ENCODE data around the gene LMBR1.

DNA sequence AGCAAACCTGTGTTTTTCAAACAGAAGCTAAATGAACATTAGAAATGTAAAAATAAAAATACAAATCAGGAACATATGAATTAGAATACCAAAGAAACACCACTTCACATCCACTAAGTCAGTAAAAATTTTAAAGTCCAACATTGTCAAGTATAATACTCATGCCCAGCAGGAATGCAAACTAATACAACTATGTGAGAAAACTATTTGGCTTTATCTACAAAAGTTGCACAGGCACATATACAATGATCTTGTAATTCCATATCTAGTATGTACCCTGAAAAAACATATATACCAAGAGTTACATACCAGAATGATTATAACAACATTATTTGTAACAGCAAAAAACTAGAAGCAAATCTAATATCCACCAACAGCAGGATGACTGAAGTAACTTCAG lies 161.3 kb downstream of the LMBR1 start:
- TF ChIP-seq, protein P1, sequence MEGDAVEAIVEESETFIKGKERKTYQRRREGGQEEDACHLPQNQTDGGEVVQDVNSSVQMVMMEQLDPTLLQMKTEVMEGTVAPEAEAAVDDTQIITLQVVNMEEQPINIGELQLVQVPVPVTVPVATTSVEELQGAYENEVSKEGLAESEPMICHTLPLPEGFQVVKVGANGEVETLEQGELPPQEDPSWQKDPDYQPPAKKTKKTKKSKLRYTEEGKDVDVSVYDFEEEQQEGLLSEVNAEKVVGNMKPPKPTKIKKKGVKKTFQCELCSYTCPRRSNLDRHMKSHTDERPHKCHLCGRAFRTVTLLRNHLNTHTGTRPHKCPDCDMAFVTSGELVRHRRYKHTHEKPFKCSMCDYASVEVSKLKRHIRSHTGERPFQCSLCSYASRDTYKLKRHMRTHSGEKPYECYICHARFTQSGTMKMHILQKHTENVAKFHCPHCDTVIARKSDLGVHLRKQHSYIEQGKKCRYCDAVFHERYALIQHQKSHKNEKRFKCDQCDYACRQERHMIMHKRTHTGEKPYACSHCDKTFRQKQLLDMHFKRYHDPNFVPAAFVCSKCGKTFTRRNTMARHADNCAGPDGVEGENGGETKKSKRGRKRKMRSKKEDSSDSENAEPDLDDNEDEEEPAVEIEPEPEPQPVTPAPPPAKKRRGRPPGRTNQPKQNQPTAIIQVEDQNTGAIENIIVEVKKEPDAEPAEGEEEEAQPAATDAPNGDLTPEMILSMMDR (IDR thresholded peaks at IDR 0.05; ENCODE audit: insufficient read depth, low read depth, low read length) = no peak
- no peak for TF ChIP-seq EZH2 (IDR thresholded peaks at IDR 0.05; ENCODE audit: insufficient read depth, low read length)

Measured in astrocyte (in vitro differentiated cells and primary cell).